ENCODE measurements around the gene ANGEL2. TPM values are rescaled to one million over a fixed set of nuclear protein-coding genes. Genes with fewer than 3 reads are reported as not detected.

Gene ANGEL2
- total RNA-seq, 1 experiment from 2014 or later: 56.3 TPM

DNA sequence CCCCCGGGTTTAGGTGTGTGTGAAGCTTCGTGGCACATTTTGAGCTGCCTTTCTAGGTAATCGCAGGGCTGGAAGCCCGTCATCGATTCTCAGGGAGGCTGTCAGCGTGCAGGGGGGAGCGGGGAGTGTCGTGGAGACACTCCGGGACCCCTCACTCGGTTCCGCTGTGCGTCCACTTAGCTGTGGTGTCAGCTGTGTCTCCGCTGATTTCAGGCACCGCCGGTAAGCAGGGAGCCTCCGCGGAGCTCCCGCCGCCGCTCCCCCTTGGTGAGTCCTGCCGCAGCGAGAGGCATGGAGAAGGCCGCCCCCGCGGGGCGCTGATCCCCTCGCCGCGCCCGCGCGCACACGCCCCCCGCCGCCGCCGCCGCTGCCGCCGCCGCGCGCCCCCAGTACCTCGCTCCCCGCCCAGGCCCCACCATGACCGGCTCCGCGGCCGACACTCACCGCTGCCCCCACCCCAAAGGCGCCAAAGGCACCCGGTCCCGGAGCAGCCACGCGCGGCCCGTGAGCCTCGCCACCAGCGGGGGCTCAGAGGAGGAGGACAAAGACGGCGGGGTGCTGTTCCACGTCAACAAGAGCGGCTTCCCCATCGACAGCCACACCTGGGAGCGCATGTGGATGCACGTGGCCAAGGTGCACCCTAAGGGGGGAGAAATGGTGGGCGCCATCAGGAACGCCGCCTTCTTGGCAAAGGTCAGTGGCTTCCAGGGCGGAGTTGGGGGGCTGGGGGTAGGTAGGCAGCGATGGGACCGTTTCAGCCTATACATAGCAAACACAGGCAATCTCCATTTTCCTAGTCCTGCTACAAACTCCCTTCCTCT is 64.3 kb downstream of the ANGEL2 start:
- peaks cover 11% of the 10 kb centered on the region for H3K36me3 Mint-ChIP-seq (ENCODE audit: insufficient read depth, unreplicated experiment)
- H3K27ac Mint-ChIP-seq (ENCODE audit: unreplicated experiment): peak overlapping the region; percentile 46
- H3K4me3 Mint-ChIP-seq (ENCODE audit: low read depth, unreplicated experiment): peak overlapping the region; percentile 77
- BruUV-seq (replicated peaks): no TSS peak
- peaks cover 9% of the 10 kb centered on the region for H3K4me1 Mint-ChIP-seq (ENCODE audit: low read depth, unreplicated experiment)
- no peaks in the 10 kb centered on the region for H3K9me3 Mint-ChIP-seq (ENCODE audit: low read depth, unreplicated experiment)
- intact Hi-C loops (cut with micrococcal nuclease; ENCODE audit: unreplicated experiment): no loop called here
- H3K27me3 Mint-ChIP-seq (ENCODE audit: unreplicated experiment): peaks cover 34% of the 10 kb centered on the region
- CTCF ChIA-PET: interaction anchor here (0.5 to 0.6 kb wide), 5 partner anchors 33 to 833 kb away, joined by 3 to 9 read pairs (median 5); no protein-coding TSS in a partner anchor
- TF ChIP-seq CTCF (IDR thresholded peaks at IDR 0.05; ENCODE audit: unreplicated experiment): no peak
- no peak for DNase-seq

GRCh38 chr1:212950243-212951125 is 65.2 kb downstream of the ANGEL2 start, which contains the start of gene VASH2:
VASH2 (plus strand) TSS chr1:212950541; CDS start chr1:212951543, 1,002 bp downstream.
- Mint-ChIP-seq H3K27ac (ENCODE audit: unreplicated experiment) (peak within 1 kb of the TSS; percentile 46), H3K27me3 (ENCODE audit: unreplicated experiment) (peaks cover 26% of the 10 kb centered on the region), H3K36me3 (ENCODE audit: insufficient read depth, unreplicated experiment) (peaks cover 11% of the 10 kb centered on the region), H3K4me3 (ENCODE audit: low read depth, unreplicated experiment) (peak within 1 kb of the TSS; percentile 77), H3K4me1 (ENCODE audit: low read depth, unreplicated experiment) (peaks cover 9% of the 10 kb centered on the region), H3K9me3 (ENCODE audit: low read depth, unreplicated experiment) (no peaks in the 10 kb centered on the region)
- DNase-seq: peak; percentile 89
- intact Hi-C loops (cut with micrococcal nuclease; ENCODE audit: unreplicated experiment): no loop called here
- no TSS peak for BruUV-seq (replicated peaks)
- TF ChIP-seq CTCF (IDR thresholded peaks at IDR 0.05; ENCODE audit: unreplicated experiment): no peak
- CTCF ChIA-PET: interaction anchor here (0.5 to 0.7 kb wide), 5 partner anchors 32 to 833 kb away, joined by 3 to 6 read pairs (median 5); no protein-coding TSS in a partner anchor

DNA sequence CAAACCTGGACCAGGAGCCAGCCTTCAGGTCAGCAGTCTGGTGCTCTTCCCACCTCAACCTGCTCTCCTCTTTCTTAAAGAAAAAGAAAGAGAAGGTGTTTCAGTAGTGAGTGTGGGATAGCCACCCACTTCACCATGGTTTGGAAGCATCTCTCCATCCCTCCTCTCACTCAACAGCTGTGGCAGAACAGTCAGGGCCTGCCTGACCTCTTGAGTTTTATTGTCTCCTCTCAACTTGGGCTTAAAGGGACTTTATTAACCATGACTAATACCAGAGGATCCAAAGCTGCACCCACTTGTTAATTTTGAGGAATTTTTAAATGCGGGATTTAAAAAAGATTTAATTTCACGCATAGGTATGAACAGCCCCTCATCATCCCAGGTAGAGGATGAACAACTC is 65.9 kb downstream of the ANGEL2 start:
- H3K27me3 Mint-ChIP-seq (ENCODE audit: unreplicated experiment): peaks cover 23% of the 10 kb centered on the region
- CTCF ChIA-PET: no interaction called here
- intact Hi-C loops (cut with micrococcal nuclease; ENCODE audit: unreplicated experiment): no loop called here

More for the DNA sequence above, 65.9 kb downstream of the ANGEL2 start:
- no TSS peak for BruUV-seq (replicated peaks)
- peak overlapping the region; percentile 77 for H3K4me3 Mint-ChIP-seq (ENCODE audit: low read depth, unreplicated experiment)
- peak overlapping the region; percentile 46 for H3K27ac Mint-ChIP-seq (ENCODE audit: unreplicated experiment)
- peaks cover 9% of the 10 kb centered on the region for H3K4me1 Mint-ChIP-seq (ENCODE audit: low read depth, unreplicated experiment)
- H3K36me3 Mint-ChIP-seq (ENCODE audit: insufficient read depth, unreplicated experiment): peaks cover 11% of the 10 kb centered on the region
- no peaks in the 10 kb centered on the region for H3K9me3 Mint-ChIP-seq (ENCODE audit: low read depth, unreplicated experiment)
- no peak for DNase-seq
- TF ChIP-seq CTCF (IDR thresholded peaks at IDR 0.05; ENCODE audit: unreplicated experiment): no peak

Measured in Calu3 (cell line).